ENCODE measurements around the gene FYTTD1. TPM values are rescaled to one million over a fixed set of nuclear protein-coding genes. Genes with fewer than 3 reads are reported as not detected.
A peak's percentile ranks its signal among the peaks of the same experiment; 100 is the strongest.

Gene FYTTD1
- total and polyA plus RNA-seq, 4 donors = 12.1 to 90.2 (median 29.2) TPM

DNA sequence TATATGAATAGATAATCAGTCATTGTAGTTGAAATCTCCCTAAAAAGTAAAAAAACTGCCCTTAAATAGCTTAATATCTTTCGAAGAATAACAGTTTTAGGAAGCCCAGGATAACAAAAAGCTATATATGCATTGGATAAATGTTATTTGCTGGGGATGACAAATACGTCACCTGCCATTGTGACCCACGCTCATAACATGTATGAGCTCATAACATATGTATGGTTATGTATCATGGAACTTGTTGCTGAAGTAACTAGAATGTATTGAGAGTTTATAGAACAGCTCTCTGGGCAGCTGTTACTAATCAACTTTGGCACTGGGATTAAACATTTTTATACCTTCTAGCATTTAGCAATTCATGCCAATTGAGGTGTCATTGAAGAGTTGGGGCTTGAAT, 39.6 kb downstream of the FYTTD1 start:
- DNase-seq = no peak
- 94 to 96% methylated on average over 3 of the region's 3 CpGs for WGBS, 2 donors
- no peaks in the 10 kb centered on the region for H3K9me3 ChIP-seq (ENCODE audit: control insufficient read depth in 4 of 4, insufficient read depth in 3 of 4, low read length in 3 of 4)
- no peak overlapping the region for H3K9ac ChIP-seq (ENCODE audit: insufficient read depth in 1 of 2, low read length in 2 of 2)
- H3K4me3 ChIP-seq = no peak overlapping the region
- H3K27me3 ChIP-seq (ENCODE audit: control insufficient read depth in 3 of 3, insufficient read depth in 3 of 3, low read length in 2 of 3) = no peaks in the 10 kb centered on the region
- no peak for TF ChIP-seq CTCF (IDR thresholded peaks at IDR 0.05; ENCODE audit: control extremely low read depth, extremely low read depth)
- H3K27ac ChIP-seq (ENCODE audit: low read depth in 1 of 2, low read length in 1 of 2) = no peak overlapping the region
- peaks cover 0 to 21% (median 6%) of the 10 kb centered on the region in 5 donors for H3K4me1 ChIP-seq (ENCODE audit: control insufficient read depth in 5 of 5, insufficient read depth in 5 of 5, low read length in 5 of 5)
- peaks cover 0 to 3% (median 1%) of the 10 kb centered on the region in 4 donors for H3K36me3 ChIP-seq (ENCODE audit: control insufficient read depth in 4 of 4, insufficient read depth in 4 of 4, low read length in 4 of 4)
- ATAC-seq (ENCODE audit: insufficient read depth, low FRiP score) = no peak

DNA sequence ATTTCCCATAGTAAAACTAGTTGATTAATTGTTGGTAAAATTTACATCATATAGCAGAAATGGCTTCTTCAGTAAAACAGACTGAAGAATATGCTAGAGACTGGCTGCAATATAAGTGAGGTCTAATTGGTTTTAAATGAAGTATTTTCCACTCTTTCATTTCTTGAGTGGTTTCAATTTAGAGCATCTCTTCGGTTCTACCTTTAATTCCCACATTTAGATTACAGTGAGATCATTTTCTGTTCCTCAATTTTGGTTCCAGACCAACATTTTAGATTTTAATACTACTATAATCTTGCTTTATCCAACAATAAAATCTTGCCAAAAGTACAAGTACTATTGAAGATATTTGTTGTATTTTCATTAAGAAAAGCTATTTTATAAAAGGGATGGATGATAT, 40.4 kb downstream of the FYTTD1 start:
- 69 to 78% methylated on average over 1 of the region's 1 CpG for WGBS, 2 donors
- TF ChIP-seq CTCF (IDR thresholded peaks at IDR 0.05; ENCODE audit: control extremely low read depth, extremely low read depth) = no peak

DNA sequence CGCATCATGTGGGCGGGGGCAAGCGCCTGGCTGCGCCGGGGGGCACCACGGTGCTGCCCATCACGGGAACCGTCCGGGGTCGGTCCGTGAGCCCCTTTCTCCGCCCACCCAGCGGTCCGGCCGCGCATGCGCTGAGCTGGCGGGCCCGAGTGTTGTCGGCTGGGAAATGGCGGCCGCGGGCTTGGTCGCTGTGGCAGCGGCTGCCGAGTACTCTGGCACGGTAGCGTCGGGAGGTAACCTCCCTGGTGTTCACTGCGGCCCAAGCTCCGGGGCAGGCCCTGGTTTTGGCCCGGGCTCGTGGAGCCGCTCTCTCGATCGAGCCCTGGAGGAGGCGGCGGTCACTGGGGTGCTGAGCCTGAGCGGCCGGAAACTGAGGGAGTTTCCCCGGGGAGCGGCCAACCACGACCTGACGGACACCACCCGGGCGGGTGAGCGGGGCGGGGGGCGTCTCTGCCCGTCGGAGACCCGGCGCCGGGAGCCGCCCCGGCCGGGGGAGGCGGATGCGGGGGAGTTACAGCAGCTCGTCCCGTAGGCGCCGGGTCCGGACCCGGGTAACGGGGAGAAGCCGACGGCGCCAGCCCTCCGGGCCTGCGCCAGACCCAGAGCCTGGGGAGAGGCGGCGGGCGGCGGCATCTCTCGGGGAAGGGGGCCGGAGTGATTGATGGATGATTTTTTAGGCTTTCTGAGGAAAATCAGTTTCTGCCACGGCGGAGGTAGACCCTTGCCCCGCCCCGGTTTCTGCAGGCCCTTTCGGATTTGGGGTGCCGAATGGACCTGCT, 41.6 kb downstream of the FYTTD1 start, which contains the start of gene LRCH3:
LRCH3 (plus strand) TSS at position 142 of the 779 bp plus-strand sequence; CDS start at position 167, 25 bp downstream.
- Histone ChIP-seq H3K4me1 (ENCODE audit: control insufficient read depth in 5 of 5, insufficient read depth in 5 of 5, low read length in 5 of 5) (peaks cover 0 to 22% (median 6%) of the 10 kb centered on the region in 5 donors), H3K9ac (ENCODE audit: insufficient read depth in 1 of 2, low read length in 2 of 2) (peak within 1 kb of the TSS; percentile 57 to 99), H3K4me3 (peak within 1 kb of the TSS; percentile 94), H3K27me3 (ENCODE audit: control insufficient read depth in 3 of 3, insufficient read depth in 3 of 3, low read length in 2 of 3) (no peaks in the 10 kb centered on the region), H3K36me3 (ENCODE audit: control insufficient read depth in 4 of 4, insufficient read depth in 4 of 4, low read length in 4 of 4) (peaks cover 0 to 3% (median 0%) of the 10 kb centered on the region in 4 donors), H3K27ac (ENCODE audit: low read depth in 1 of 2, low read length in 1 of 2) (peak within 1 kb of the TSS; percentile 98 to 100), H3K9me3 (ENCODE audit: control insufficient read depth in 4 of 4, insufficient read depth in 3 of 4, low read length in 3 of 4) (no peaks in the 10 kb centered on the region)
- TF ChIP-seq CTCF (IDR thresholded peaks at IDR 0.05; ENCODE audit: control extremely low read depth, extremely low read depth) = no peak
- peak; percentile 92 to 93 (median 93) for DNase-seq
- peak; percentile 90 for ATAC-seq (ENCODE audit: insufficient read depth, low FRiP score)
- WGBS, 2 donors = 0 to 1% methylated on average over 75 to 83 of the region's 83 CpGs

More for the DNA sequence above, 40.4 kb downstream of the FYTTD1 start:
- peaks cover 0 to 22% (median 6%) of the 10 kb centered on the region in 5 donors for H3K4me1 ChIP-seq (ENCODE audit: control insufficient read depth in 5 of 5, insufficient read depth in 5 of 5, low read length in 5 of 5)
- H3K36me3 ChIP-seq (ENCODE audit: control insufficient read depth in 4 of 4, insufficient read depth in 4 of 4, low read length in 4 of 4) = peaks cover 0 to 3% (median under 1%) of the 10 kb centered on the region in 4 donors
- no peak overlapping the region for H3K27ac ChIP-seq (ENCODE audit: low read depth in 1 of 2, low read length in 1 of 2)
- ATAC-seq (ENCODE audit: insufficient read depth, low FRiP score) = no peak
- no peaks in the 10 kb centered on the region for H3K9me3 ChIP-seq (ENCODE audit: control insufficient read depth in 4 of 4, insufficient read depth in 3 of 4, low read length in 3 of 4)
- no peak for DNase-seq
- no peaks in the 10 kb centered on the region for H3K27me3 ChIP-seq (ENCODE audit: control insufficient read depth in 3 of 3, insufficient read depth in 3 of 3, low read length in 2 of 3)
- no peak overlapping the region for H3K4me3 ChIP-seq
- H3K9ac ChIP-seq (ENCODE audit: insufficient read depth in 1 of 2, low read length in 2 of 2) = no peak overlapping the region

Data from lung (tissue), 12 donors.